AG10803 (cell line): ENCODE measurements around the gene ATF4.

Experiments used
- DNase-seq: peaks from one replicate; pipeline ENCODE4 v3.0.0; 2010; ENCODE audit warnings: low read depth
- H3K4me3 ChIP-seq: 2 replicates; pipeline ENCODE4 v1.5.1; 2011; ENCODE audit warnings: mild to moderate bottlenecking, low read length, control low read depth
- CTCF ChIP-seq: conservative IDR thresholded peaks from 2 replicates; pipeline ENCODE4 v1.5.1; 2011; ENCODE audit warnings: mild to moderate bottlenecking, low read length, control low read depth, inconsistent platforms

Gene ATF4

GRCh38 chr22:39526736-39527171 lies 6.4 kb downstream of the ATF4 start:
- DNase-seq = no peak
- no peak for TF ChIP-seq CTCF
- H3K4me3 ChIP-seq = no peak overlapping the region

GRCh38 chr22:39527481-39527961 lies 7.2 kb downstream of the ATF4 start:
- TF ChIP-seq CTCF = no peak
- DNase-seq = no peak
- no peak overlapping the region for H3K4me3 ChIP-seq

GRCh38 chr22:39528080-39528661 lies 7.8 kb downstream of the ATF4 start:
- H3K4me3 ChIP-seq = no peak overlapping the region
- no peak for DNase-seq
- no peak for TF ChIP-seq CTCF

- TF ChIP-seq CTCF = peak; percentile 90
- peak; percentile 91 for DNase-seq
- peak overlapping the region; percentile 24 for H3K4me3 ChIP-seq
Observed at GRCh38 chr22:39528681-39529486, 8.5 kb downstream of the ATF4 start.

- H3K4me3 ChIP-seq = peak overlapping the region; percentile 7; the same call in 1 of the 2 replicates
- no peak for TF ChIP-seq CTCF
- DNase-seq = no peak
Observed at GRCh38 chr22:39529487-39529851, 9.1 kb downstream of the ATF4 start.

- no peak for DNase-seq
- no peak overlapping the region for H3K4me3 ChIP-seq
- TF ChIP-seq CTCF = no peak
Observed at GRCh38 chr22:39530116-39530515, 9.8 kb downstream of the ATF4 start.

GRCh38 chr22:39530692-39531331 lies 10.4 kb downstream of the ATF4 start:
- H3K4me3 ChIP-seq = peak overlapping the region; percentile 30

More at GRCh38 chr22:39530692-39531331, 10.4 kb downstream of the ATF4 start:
- peak; percentile 44 for TF ChIP-seq CTCF
- DNase-seq = peak; percentile 44
